Heart left ventricle (tissue), 16 donors: ENCODE data around the gene NUDT5. TPM values are rescaled to one million over a fixed set of nuclear protein-coding genes. Genes with fewer than 3 reads are reported as not detected.

ENCODE experiments used
- ATAC-seq, 4 donors: fragments of 200-7000 bp; cut with Tn5 transposase; one replicate each; pipeline ENCODE4 v1.9.1; 2020 to 2022; ENCODE audit warnings: moderate library complexity in 4 of 4, mild to moderate bottlenecking in 3 of 4, moderate number of reproducible peaks in 1 of 4
- DNase-seq, 5 donors: peaks; one replicate each; pipeline ENCODE4 v3.0.0-alpha.2; 2020
- H3K27ac ChIP-seq, 12 donors: fragments of 200-600 bp; sonication (generic) in 4 of 12; one replicate each; pipeline versions ENCODE4 v1.5.0 to v1.8.0; 2016 to 2022; ENCODE audit warnings: mild to moderate bottlenecking in 2 of 12
- H3K27me3 ChIP-seq, 9 donors: fragments of 200-600 bp; sonication (generic) in 2 of 9; one replicate each; pipeline versions ENCODE4 v1.5.1 to v1.8.0; 2016 to 2022; ENCODE audit warnings: mild to moderate bottlenecking in 3 of 9
- H3K36me3 ChIP-seq, 9 donors: fragments of 200-600 bp; sonication (generic) in 2 of 9; one replicate each; pipeline versions ENCODE4 v1.5.0 to v1.8.0; 2018 to 2022; ENCODE audit warnings: mild to moderate bottlenecking in 2 of 9
- H3K4me1 ChIP-seq, 12 donors: fragments of 200-600 bp; sonication (generic) in 4 of 12; one replicate each; pipeline versions ENCODE4 v1.5.0 to v1.8.0; 2016 to 2022; ENCODE audit warnings: mild to moderate bottlenecking in 3 of 12
- H3K4me3 ChIP-seq, 12 donors: fragments of 200-600 bp; sonication (generic) in 4 of 12; one replicate each; pipeline versions ENCODE4 v1.5.0 to v1.8.0; 2017 to 2022; ENCODE audit warnings: mild to moderate bottlenecking in 9 of 12, moderate library complexity in 4 of 12
- H3K9me3 ChIP-seq, 12 donors: fragments of 200-600 bp; sonication (generic) in 4 of 12; one replicate each; pipeline versions ENCODE4 v1.5.0 to v1.8.0; 2016 to 2022; ENCODE audit warnings: mild to moderate bottlenecking in 1 of 12
- CTCF ChIP-seq, 12 donors: fragments of 200-600 bp; sonication (generic) in 4 of 12; IDR thresholded peaks; one replicate each; pipeline versions ENCODE4 v1.5.0 to v1.8.0; 2018 to 2022; ENCODE audit warnings: antibody characterized with exemption in 12 of 12, mild to moderate bottlenecking in 5 of 12
- POLR2A ChIP-seq, 2 donors: fragments of 450-650 bp; IDR thresholded peaks; one replicate each; pipeline ENCODE4 v1.6.1; 2017; ENCODE audit warnings: antibody characterized with exemption in 2 of 2, mild to moderate bottlenecking in 2 of 2, moderate library complexity in 2 of 2
- WGBS, 4 donors: extraction: QIAGEN DNeasy Blood & Tissue Kit in 2 of 4; methylation state at CpG; one replicate each; pipeline versions ENCODE4 v1.1.5 to v1.1.7; 2013 to 2018; 5-methylcytosine and 5-hydroxymethylcytosine counted together
- intact Hi-C, 10 donors: fragments of 100-400 bp; cut with DNase I; formaldehyde crosslinking; loops; one replicate each; pipeline versions ENCODE4 v1.11.1 to v1.14.2; 2022
- polyA plus RNA-seq, 2 donors: library from polyadenylated mRNA; stranded (reverse); fragments of 200-250 nt; gene quantifications; one replicate each; pipeline ENCODE4 v1.2.3, GENCODE V29; 2013
- total RNA-seq, 9 donors: library from RNA; depleted of rRNA in 2 of 9; stranded (reverse); fragments of >200 nt in 2 of 9; fragmentation: NEBNext Ultra II Directional in 3 of 9; extraction: Animal tissue kit (Norgen Biotek cat#: 25700) in 3 of 9; gene quantifications; one replicate each; pipeline versions ENCODE4 v1.1.0 to v1.2.4, GENCODE V29; 2016 to 2023
- donor health status: ischemic (EF 13 %, LVEDD 7.1; RV severe dilation, severe dysfunction).
- donor health status: healthy with polysubstance abuse.
- donor health status: DM: no; HTN: yes; CAD: no.
- donor health status: DM: no; HTN: no; CAD: no.
- donor health status: ischemic (EF 25% LVEDD 6.9; RV normal size, moderate dysfunction).
- donor health status: ischemic (EF 25% LVEDD 5.7; RV mildly dilated, moderate dysfunction).
- donor health status: healthy.
- donor health status: DM: yes; HTN: yes; CAD: no.
- donor health status: ischemic (EF 35%, LVEDD 5.7; RV mildly dilated, moderate dysfunction).
- donor health status: nonischemic (EF 11% LVEDD 7.7; RV severe dilation, severe dysfunction).
- donor health status: DM: yes; HTN: yes; CAD: no.
- donor health status: PGD.
- donor health status: ischemic (EF 29% LVEDD 5.4; RV normal size, mild dysfunction).
- donor health status: nonischemic (EF 23%, LVEDD 6.1; RV moderate dilation, normal function).

NUDT5 gene
- total and polyA plus RNA-seq, 11 donors = 5.0 to 23.3 (median 9.2) TPM

- DNase-seq (no peak), ATAC-seq (no peak)
- Histone ChIP-seq H3K4me3 (no peak overlapping the region), H3K36me3 (peaks cover 0 to 75% (median 49%) of the 10 kb centered on the region in 9 donors), H3K4me1 (peaks cover 0 to 13% (median 7%) of the 10 kb centered on the region in 12 donors), H3K27me3 (no peaks in the 10 kb centered on the region), H3K27ac (no peak overlapping the region), H3K9me3 (peaks cover 0 to 5% (median 0%) of the 10 kb centered on the region in 12 donors)
- intact Hi-C loops = no loop called here
- WGBS, 4 donors = 87 to 91% (median 88%) methylated on average over 5 of the region's 5 CpGs
- TF ChIP-seq CTCF (IDR thresholded peaks at IDR 0.05) (no peak), POLR2A (IDR thresholded peaks at IDR 0.05) (no peak)
Observed at GRCh38 chr10:12202226-12202625, 6.5 kb upstream of the NUDT5 start.

- TF ChIP-seq CTCF (IDR thresholded peaks at IDR 0.05) (no peak), POLR2A (IDR thresholded peaks at IDR 0.05) (no peak)
- WGBS, 4 donors = 66 to 72% (median 70%) methylated on average over 3 of the region's 3 CpGs
- intact Hi-C loops = no loop called here
- DNase-seq (no peak), ATAC-seq (no peak)
- Histone ChIP-seq H3K9me3 (no peaks in the 10 kb centered on the region), H3K4me1 (peaks cover 0 to 20% (median 13%) of the 10 kb centered on the region in 12 donors), H3K36me3 (peaks cover 0 to 71% (median 49%) of the 10 kb centered on the region in 9 donors), H3K27me3 (no peaks in the 10 kb centered on the region), H3K4me3 (no peak overlapping the region), H3K27ac (no peak overlapping the region)
Observed at GRCh38 chr10:12201543-12201942, 5.9 kb upstream of the NUDT5 start.

- Histone ChIP-seq H3K4me3 (no peak overlapping the region), H3K4me1 (peaks cover 0 to 20% (median 14%) of the 10 kb centered on the region in 12 donors), H3K27ac (no peak overlapping the region), H3K36me3 (peaks cover 0 to 70% (median 49%) of the 10 kb centered on the region in 9 donors), H3K9me3 (no peaks in the 10 kb centered on the region), H3K27me3 (no peaks in the 10 kb centered on the region)
- no peak for ATAC-seq
- intact Hi-C loops = no loop called here
- no peak for TF ChIP-seq CTCF (IDR thresholded peaks at IDR 0.05)
- TF ChIP-seq POLR2A (IDR thresholded peaks at IDR 0.05) = no peak
- DNase-seq = no peak
- 96 to 98% (median 97%) methylated on average over 5 of the region's 5 CpGs for WGBS, 4 donors
Observed at GRCh38 chr10:12200850-12201249, 5.2 kb upstream of the NUDT5 start.

- TF ChIP-seq POLR2A (IDR thresholded peaks at IDR 0.05) (no peak), CTCF (IDR thresholded peaks at IDR 0.05) (no peak)
- Histone ChIP-seq H3K4me3 (no peak overlapping the region), H3K4me1 (peaks cover 0 to 39% (median 25%) of the 10 kb centered on the region in 12 donors), H3K27ac (no peak overlapping the region), H3K36me3 (peaks cover 0 to 45% (median 38%) of the 10 kb centered on the region in 9 donors), H3K9me3 (no peaks in the 10 kb centered on the region), H3K27me3 (no peaks in the 10 kb centered on the region)
- 90 to 94% (median 92%) methylated on average over 2 of the region's 2 CpGs for WGBS, 4 donors
- no peak for DNase-seq
- intact Hi-C loops = loop anchor here in 1 of 10 donors (5.0 kb wide), 1 partner anchor 71 kb away; the partner anchor contains the start of gene SEC61A2
- ATAC-seq = no peak
Observed at GRCh38 chr10:12198156-12198555, 2.5 kb upstream of the NUDT5 start.
